ENCODE measurements around the gene PGAP1.

The PGAP1 gene

DNA sequence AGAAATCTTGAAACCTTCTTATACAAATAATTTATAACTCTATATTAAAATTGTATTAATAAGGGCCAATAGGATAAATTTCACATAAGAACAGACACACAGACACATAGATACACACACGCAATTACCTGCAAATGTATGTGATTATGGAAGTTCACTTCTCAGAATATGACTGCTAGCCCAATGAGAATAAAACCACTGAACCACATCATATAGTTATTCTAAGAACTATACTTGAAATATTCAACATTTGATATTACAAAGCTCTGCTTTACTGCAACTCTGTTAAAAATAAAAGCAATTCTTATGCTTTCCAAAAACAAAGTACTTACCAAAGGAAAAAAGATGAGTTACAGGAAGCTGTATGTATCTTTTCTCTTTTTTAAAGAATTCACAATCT lies 51.1 kb downstream of the PGAP1 start:
- no peak for DNase-seq

DNA sequence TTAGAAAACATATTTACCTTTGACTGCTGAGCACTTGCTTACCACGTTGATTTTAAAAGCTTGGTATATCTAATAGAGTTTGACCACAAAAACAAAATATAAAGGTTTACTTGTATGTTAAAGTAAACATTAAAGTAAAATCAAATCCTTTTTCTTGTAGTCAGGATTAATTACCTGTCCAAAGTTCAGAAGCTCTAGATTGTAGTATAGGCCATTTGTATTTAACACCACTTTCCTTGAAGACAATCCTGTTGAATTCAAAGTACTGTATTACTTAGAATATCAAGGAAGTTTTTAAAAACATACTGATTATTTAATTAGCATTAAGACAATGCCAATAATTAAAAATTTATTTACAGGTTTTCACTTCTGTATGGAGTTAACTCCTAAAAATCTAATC lies 53.0 kb downstream of the PGAP1 start:
- DNase-seq: no peak

DNA sequence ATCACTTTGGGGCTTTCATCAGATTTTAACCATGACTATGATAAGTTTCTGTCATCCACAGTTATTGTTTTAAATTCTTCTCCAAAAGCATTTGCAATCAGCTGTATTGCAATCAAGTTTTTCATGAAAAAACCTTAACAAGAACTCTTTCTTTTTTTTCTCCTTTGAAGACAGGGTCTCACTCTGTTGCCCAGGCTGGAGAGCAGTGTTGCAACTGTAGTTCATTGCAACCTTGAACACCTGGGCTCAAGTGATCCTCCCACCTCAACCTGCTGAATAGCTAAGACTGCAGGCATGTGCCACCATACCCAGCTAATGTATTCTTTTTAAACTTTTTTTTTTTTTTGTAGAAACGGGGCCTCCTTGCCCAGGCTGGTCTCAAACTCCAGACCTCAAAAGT lies 71.9 kb downstream of the PGAP1 start:
- no peak for DNase-seq

DNA sequence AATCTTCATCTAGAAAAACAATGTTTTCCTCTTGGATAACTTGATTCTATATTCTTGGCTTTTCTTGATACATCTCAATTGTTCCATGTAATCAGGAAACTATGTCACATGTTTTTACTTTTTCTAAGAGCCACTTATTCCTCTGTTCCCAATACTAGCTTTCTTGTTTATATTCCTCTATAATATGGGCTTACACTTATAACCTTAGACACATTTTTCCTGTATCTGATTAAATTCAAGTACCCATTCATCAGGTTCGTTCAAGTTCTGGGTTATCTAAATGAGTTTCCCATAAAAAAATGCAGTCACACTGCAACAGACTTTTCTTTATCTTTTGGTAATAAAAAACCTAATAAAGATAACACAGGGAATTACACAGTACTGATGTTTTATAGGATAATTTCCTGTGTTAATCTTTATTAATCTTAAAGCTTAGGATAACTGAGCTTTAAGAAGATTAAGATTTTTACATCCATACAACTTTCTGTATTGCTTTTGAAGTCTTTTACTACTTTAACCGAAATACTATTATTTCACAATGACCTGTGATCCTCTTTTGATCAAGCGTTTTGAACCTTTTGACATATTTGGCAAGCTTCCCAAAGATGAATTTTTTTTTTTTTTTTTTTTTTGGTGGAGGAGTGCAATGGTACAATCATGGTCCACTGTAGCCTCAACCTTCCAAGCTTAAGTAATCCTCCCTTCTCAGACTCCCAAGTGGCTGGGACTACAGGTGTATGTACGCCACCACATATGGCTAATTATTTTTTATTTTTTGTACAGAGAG lies 73.0 kb downstream of the PGAP1 start:
- no peak for DNase-seq

DNA sequence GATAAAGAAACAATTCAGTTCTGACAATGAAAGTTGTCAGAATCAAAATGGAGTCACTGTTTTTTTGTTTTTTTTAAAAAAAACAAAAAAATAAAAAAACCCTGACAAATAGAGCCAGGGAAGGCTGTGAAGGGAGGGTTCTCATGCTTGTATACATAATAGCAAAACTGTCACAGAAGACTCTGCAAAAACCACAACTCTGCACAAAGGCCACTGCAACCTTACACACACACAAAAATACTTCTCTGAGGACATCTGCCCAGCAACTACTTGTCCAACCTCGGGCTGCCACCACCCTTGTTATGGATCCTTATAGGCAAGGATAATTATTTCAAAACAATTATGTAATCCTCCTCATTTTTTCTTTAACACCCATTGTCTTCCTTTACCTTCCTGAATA lies 75.4 kb downstream of the PGAP1 start:
- DNase-seq: no peak

DNA sequence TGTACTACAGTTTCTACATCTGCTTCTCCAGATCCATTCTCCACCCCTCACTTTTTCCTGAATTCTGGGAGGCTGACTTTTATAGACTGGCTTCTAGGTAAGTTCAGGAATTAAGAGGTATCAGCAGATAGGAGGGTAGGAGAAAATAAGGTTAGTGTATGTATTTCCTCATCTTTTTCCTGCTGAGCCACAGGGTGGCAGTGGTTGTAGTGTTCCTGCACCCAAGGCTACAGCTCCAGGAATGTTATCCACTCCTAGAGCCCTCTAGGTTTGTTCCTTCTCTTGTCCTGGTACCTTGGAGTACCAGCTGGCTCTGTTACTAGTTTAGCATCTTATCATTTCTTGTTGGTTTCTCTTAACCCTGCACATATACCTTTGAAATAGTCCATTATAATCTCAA lies 76.6 kb downstream of the PGAP1 start:
- DNase-seq: peak; percentile 1 to 6

- DNase-seq: no peak
Observed at GRCh38 chr2:196846295-196846694, 80.2 kb downstream of the PGAP1 start.

DNA sequence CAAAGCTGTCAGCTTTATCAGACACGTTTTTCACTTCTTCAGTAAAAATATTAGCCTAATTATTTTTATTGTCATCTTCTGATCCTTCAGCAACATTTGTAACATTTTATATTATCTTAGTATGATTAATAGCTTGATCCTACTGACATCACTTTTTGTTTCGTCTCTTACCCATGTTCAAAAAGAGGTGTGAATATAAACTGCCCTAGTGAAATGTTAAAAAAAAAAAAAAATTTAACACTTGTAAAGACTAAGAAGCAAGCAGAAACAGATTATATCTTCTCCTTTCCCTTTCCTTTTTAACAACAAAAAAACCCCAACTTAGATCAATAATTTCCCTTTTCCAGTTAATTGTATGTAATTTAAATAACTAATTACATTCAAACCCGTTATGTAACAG lies 81.1 kb downstream of the PGAP1 start:
- no peak for DNase-seq

DNA sequence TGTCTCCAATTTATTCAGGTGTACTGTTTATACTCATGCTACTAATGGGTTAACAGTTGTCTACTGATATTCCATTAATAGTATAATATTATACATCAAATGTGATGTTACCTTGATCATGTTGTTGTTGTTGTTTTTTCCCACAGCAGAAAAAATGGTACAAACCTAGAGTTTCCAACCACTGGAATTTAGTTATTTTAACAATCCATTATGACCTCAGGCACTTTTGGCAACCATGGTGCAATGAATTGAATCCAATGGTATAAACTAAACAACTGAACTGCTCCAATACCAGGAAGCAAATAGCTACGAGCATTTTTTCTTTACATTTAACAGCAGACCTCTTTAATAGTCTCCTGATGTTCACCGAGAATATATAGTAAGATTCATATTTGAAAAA lies 86.3 kb downstream of the PGAP1 start:
- DNase-seq: no peak

- no peak for DNase-seq
Observed at GRCh38 chr2:196839574-196839973, 86.9 kb downstream of the PGAP1 start.

DNA sequence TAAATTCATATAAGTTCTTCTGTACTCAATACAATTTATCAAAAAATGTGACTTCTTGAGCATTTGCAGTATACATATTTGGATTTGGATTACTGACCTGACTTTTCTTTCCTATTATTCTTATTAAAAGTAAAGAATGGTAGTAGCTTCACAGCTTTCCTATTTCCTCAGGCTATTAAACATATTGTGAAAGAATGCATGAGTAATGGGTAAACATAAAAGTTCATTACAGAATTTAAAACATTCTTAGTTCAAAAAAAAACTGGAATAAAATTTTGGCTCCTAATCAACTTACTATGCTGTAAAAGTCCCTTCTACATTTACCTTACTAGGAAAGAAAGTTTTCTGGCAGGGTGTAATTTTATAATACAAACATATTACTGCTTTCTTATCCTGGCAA lies 90.1 kb downstream of the PGAP1 start:
- DNase-seq: no peak

- no peak for DNase-seq
Observed at GRCh38 chr2:196830701-196831100, 95.8 kb downstream of the PGAP1 start.

DNA sequence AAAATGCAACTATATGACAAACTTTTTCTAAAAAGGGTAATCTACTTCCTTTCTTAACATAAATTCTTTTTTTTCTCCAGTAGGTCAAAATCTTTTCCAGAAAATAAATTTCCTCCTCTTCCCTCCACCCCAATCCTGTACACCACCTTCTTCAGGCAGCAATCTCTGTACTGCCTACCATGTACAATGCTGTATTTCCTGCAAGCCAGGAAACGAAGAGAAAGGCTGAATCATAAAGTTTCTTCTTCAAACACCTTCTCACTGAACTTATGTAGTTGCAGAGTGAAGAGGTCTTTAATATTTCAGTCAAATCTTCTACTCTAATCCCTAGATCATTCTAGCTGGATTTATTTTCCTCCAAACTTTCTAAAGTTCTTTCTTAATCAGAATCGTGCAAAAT lies 99.2 kb downstream of the PGAP1 start:
- no peak for DNase-seq

DNA sequence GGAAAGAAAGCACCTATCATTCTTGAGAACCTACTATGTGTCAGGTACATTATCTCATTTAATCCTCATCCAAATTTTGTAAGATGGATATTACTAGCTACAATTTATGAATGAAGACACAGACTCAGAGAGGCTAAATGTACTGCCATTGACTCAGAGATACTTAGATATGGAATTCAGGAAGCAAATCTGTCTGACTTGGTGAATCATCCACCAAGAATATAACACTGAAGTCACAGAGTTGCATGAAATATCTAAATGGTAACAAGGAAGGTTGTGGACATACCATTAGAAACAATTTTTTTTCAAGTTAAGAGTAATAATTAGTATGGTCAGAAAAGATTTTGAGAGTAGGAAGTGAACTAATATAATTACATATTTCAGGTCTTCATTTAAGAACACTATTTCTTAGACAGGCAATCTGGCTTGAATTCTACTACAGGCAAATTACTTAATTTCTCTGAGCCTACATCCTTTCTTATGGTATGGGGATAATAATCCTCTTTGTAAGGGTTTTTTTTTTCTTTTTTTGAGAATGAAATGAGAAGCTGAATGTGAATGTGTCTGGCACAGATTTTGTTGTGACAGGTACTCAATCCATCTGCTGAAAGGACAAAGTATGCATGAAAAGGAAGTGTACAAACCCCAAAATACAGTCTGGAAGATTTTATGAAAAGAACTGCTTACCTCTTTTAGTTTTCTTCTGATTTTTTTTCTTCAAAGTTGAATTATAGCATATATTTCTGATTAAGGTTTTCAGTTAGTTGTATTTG lies 102.6 kb downstream of the PGAP1 start:
- DNase-seq: no peak

- no peak for DNase-seq
Observed at GRCh38 chr2:196821195-196821594, 105.3 kb downstream of the PGAP1 start.

- DNase-seq: no peak
Observed at GRCh38 chr2:196809260-196809659, 117.2 kb downstream of the PGAP1 start, which contains the start of gene C2orf66. TSS of gene C2orf66 (minus strand) at chr2:196809355. CDS start at chr2:196809336, 19 bp downstream.

- DNase-seq: no peak
Observed at GRCh38 chr2:196808083-196808665, 118.3 kb downstream of the PGAP1 start.

DNA sequence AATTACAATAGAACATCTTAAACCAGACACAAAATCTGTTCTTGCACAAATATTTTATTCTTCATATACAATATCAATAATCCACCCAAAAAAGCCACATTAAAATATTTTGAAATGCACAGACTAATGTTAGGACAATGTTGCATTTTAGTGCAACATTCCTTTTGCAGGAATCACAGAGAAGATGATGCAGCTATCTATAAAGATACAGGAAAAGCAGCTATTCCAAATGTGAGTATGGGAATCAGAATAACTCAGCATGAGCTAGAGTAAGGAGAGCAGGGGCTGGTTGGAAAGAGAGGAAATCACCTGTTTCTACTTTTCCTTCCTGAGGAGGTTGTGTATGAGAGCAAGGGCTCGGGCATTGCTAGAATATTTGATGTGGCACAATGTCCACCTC lies 122.1 kb downstream of the PGAP1 start:
- no peak for DNase-seq

DNA sequence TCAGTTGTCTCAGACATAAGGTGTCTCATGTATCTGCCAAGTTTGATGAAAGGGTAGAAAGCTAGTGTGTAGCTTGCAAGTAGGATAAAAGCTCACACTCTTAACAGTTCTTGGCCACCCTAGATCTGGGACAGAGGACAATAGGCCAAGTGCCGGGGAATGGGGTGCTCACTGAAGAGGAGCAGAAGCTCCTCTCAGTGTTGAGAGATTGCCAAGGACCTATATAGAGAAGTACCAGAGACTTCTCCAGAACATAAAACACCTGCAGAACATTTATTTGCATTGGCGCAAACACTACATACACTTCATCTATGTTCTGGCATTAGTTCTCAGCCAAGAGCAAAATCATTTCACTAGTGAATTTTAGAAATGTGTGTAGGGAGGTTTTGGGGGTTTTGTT lies 124.1 kb downstream of the PGAP1 start:
- no peak for DNase-seq

GRCh38 chr2:196801674-196802261 lies 124.7 kb downstream of the PGAP1 start:
- DNase-seq: no peak

DNA sequence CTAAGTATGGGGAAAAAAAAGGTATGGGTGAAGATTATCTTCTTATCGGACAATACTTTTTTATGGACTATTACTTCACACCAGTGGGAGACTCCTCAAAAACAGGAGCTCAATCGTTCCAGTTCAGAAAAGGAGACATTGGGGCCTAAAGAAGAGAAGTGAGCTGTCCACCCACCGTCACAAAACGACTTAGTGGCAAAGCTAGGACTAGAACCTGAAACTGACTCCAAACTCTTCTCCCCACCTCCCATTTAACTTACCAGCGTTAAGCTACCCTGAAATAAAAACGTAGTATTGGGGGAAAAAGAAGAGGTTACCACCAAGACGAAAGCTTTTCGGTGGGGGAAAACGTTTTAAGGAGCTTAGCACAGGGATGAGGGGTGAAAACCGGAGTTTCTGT lies 127.5 kb downstream of the PGAP1 start:
- DNase-seq: no peak

DNA sequence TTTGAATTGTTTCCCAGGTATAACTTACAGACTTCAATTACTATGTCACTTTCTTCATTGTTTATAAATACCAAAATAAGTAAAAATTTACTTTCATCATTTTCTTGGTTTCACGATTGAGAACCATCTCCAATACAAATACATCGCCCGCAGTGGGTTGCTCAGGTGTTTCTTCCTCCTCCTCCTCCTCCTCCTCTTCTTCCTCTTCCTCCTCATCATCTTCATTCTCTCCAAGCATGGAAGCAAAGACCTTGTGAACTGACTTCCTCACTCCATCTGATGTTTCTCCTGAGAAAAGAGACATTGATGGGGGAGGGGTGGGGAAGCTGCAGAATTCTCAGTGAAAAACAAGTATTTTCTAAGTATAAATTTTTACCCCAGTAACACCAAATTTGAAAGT lies 133.6 kb downstream of the PGAP1 start:
- DNase-seq: no peak

GRCh38 chr2:196783431-196784094 lies 142.9 kb downstream of the PGAP1 start:
- DNase-seq: no peak
